GM12891 (cell line): Measurements from ENCODE around the gene MME.

ENCODE experiments used
- PAX5 ChIP-seq: IDR thresholded peaks from 2 replicates; pipeline ENCODE4 v1.6.1; 2011; ENCODE audit warnings: low read length, moderate library complexity, mild to moderate bottlenecking; ENCODE audit not compliant: insufficient read depth, severe bottlenecking
- POLR2A ChIP-seq: IDR thresholded peaks from 2 replicates; pipeline ENCODE4 v1.6.1; 2011; ENCODE audit warnings: low read depth, low read length, control low read depth
- POLR2AphosphoS5 ChIP-seq: IDR thresholded peaks from 2 replicates; pipeline ENCODE4 v1.6.1; 2011; ENCODE audit warnings: low read depth, low read length, control low read depth
- POU2F2 ChIP-seq: IDR thresholded peaks from 2 replicates; pipeline ENCODE4 v1.6.1; 2011; ENCODE audit warnings: low read depth, mild to moderate bottlenecking, control low read depth, low read length, moderate library complexity
- SPI1 ChIP-seq: IDR thresholded peaks from 2 replicates; pipeline ENCODE4 v1.6.1; 2011; ENCODE audit warnings: low read depth, low read length, control low read depth
- TAF1 ChIP-seq: IDR thresholded peaks from 2 replicates; pipeline ENCODE4 v1.6.1; 2011; ENCODE audit warnings: low read depth, low read length, control low read depth

GRCh38 chr3:155149494-155149893, 69.4 kb downstream of the MME start:
- no peak for TF ChIP-seq POLR2A
- TF ChIP-seq POLR2AphosphoS5: no peak
- no peak for TF ChIP-seq TAF1
- TF ChIP-seq POU2F2: no peak
- no peak for TF ChIP-seq PAX5
- TF ChIP-seq SPI1: no peak
